ENCODE results near the gene GMIP. TPM values are rescaled to one million over a fixed set of nuclear protein-coding genes. Genes with fewer than 3 reads are reported as not detected.

The GMIP gene
- total RNA-seq, 2 donors from 2014 or later, result 8.3 to 11.4 TPM

- intact Hi-C loops (cut with DNase I), result loop anchor here in 1 of 2 donors (10.0 kb wide), 1 partner anchor 83 kb away; no protein-coding TSS in a partner anchor
- DNase-seq (ENCODE audit: low spot score), result no peak
These were observed 5.8 kb downstream of the GMIP start for GRCh38 chr19:19637523-19638251.

GRCh38 chr19:19637186-19637522 lies 6.3 kb downstream of the GMIP start:
- intact Hi-C loops (cut with DNase I), result loop anchor here in 1 of 2 donors (10.0 kb wide), 1 partner anchor 82 kb away; no protein-coding TSS in a partner anchor
- DNase-seq (ENCODE audit: low spot score), result no peak

- intact Hi-C loops (cut with DNase I), result loop anchor here in 1 of 2 donors (10.0 kb wide), 1 partner anchor 82 kb away; no protein-coding TSS in a partner anchor
- peak; percentile 75 for DNase-seq (ENCODE audit: low spot score)
These were observed 6.8 kb downstream of the GMIP start for GRCh38 chr19:19636573-19637185.

- DNase-seq (ENCODE audit: low spot score), result no peak
- intact Hi-C loops (cut with DNase I), result loop anchor here in 1 of 2 donors (10.0 kb wide), 1 partner anchor 81 kb away; no protein-coding TSS in a partner anchor
These were observed 8.1 kb downstream of the GMIP start for GRCh38 chr19:19635313-19635702.

GRCh38 chr19:19634516-19635312 lies 8.7 kb downstream of the GMIP start:
- intact Hi-C loops (cut with DNase I), result loop anchor here in 1 of 2 donors (10.0 kb wide), 1 partner anchor 80 kb away; no protein-coding TSS in a partner anchor
- no peak for DNase-seq (ENCODE audit: low spot score)

- intact Hi-C loops (cut with DNase I), result loop anchor here in 1 of 2 donors (10.0 kb wide), 1 partner anchor 79 kb away; no protein-coding TSS in a partner anchor
- DNase-seq (ENCODE audit: low spot score), result no peak
These were observed 9.5 kb downstream of the GMIP start for GRCh38 chr19:19633711-19634515.

GRCh38 chr19:19632661-19633060 lies 10.8 kb downstream of the GMIP start:
- intact Hi-C loops (cut with DNase I), result loop anchor here in 1 of 2 donors (10.0 kb wide), 1 partner anchor 78 kb away; no protein-coding TSS in a partner anchor
- DNase-seq (ENCODE audit: low spot score), result no peak

- intact Hi-C loops (cut with DNase I), result loop anchor here in 1 of 2 donors (10.0 kb wide), 1 partner anchor 77 kb away; no protein-coding TSS in a partner anchor
- no peak for DNase-seq (ENCODE audit: low spot score)
These were observed 12.1 kb downstream of the GMIP start for GRCh38 chr19:19631346-19631745.

- intact Hi-C loops (cut with DNase I), result loop anchor here in 1 of 2 donors (10.0 kb wide), 1 partner anchor 76 kb away; no protein-coding TSS in a partner anchor
- no peak for DNase-seq (ENCODE audit: low spot score)
These were observed 13.0 kb downstream of the GMIP start for GRCh38 chr19:19630426-19630825.

- intact Hi-C loops (cut with DNase I), result loop anchor here in 1 of 2 donors (10.0 kb wide), 1 partner anchor 75 kb away; no protein-coding TSS in a partner anchor
- no peak for DNase-seq (ENCODE audit: low spot score)
These were observed 13.4 kb downstream of the GMIP start for GRCh38 chr19:19630062-19630414.

- DNase-seq (ENCODE audit: low spot score), result no peak
These were observed 14.8 kb downstream of the GMIP start for GRCh38 chr19:19628501-19629134.

GRCh38 chr19:19627621-19628500 lies 15.6 kb downstream of the GMIP start, which contains the start of gene LPAR2:
LPAR2 (minus strand) TSS chr19:19628220; CDS start chr19:19627275, 945 bp downstream.
- peak; percentile 81 for DNase-seq (ENCODE audit: low spot score)

More at GRCh38 chr19:19628501-19629134, 14.8 kb downstream of the GMIP start:
- intact Hi-C loops (cut with DNase I), result no loop called here

GRCh38 chr19:19626516-19627472 lies 16.7 kb downstream of the GMIP start:
- intact Hi-C loops (cut with DNase I), result no loop called here
- no peak for DNase-seq (ENCODE audit: low spot score)

More at GRCh38 chr19:19627621-19628500, 15.6 kb downstream of the GMIP start, which contains the start of gene LPAR2:
- intact Hi-C loops (cut with DNase I), result no loop called here

GRCh38 chr19:19624032-19624570 lies 19.4 kb downstream of the GMIP start:
- DNase-seq (ENCODE audit: low spot score), result no peak
- intact Hi-C loops (cut with DNase I), result no loop called here

GRCh38 chr19:19623383-19623782 lies 20.1 kb downstream of the GMIP start:
- intact Hi-C loops (cut with DNase I), result no loop called here

GRCh38 chr19:19619849-19620210 lies 23.6 kb downstream of the GMIP start:
- intact Hi-C loops (cut with DNase I), result no loop called here
- no peak for DNase-seq (ENCODE audit: low spot score)

More at GRCh38 chr19:19623383-19623782, 20.1 kb downstream of the GMIP start:
- DNase-seq (ENCODE audit: low spot score), result no peak
